ENCODE measurements around the gene ABL2. TPM values are rescaled to one million over a fixed set of nuclear protein-coding genes. Genes with fewer than 3 reads are reported as not detected.
A peak's percentile ranks its signal among the peaks of the same experiment; 100 is the strongest.

ABL2 gene
- total and polyA plus RNA-seq, 10 donors = 1.3 to 21.7 (median 16.0) TPM

GRCh38 chr1:179053486-179053885 lies 176.0 kb downstream of the ABL2 start:
- 92 to 98% (median 97%) methylated on average over 2 of the region's 2 CpGs for WGBS, 5 donors
- H3K36me3 ChIP-seq = peaks cover 0 to 61% (median 13%) of the 10 kb centered on the region in 6 donors
- TF ChIP-seq, protein P1, sequence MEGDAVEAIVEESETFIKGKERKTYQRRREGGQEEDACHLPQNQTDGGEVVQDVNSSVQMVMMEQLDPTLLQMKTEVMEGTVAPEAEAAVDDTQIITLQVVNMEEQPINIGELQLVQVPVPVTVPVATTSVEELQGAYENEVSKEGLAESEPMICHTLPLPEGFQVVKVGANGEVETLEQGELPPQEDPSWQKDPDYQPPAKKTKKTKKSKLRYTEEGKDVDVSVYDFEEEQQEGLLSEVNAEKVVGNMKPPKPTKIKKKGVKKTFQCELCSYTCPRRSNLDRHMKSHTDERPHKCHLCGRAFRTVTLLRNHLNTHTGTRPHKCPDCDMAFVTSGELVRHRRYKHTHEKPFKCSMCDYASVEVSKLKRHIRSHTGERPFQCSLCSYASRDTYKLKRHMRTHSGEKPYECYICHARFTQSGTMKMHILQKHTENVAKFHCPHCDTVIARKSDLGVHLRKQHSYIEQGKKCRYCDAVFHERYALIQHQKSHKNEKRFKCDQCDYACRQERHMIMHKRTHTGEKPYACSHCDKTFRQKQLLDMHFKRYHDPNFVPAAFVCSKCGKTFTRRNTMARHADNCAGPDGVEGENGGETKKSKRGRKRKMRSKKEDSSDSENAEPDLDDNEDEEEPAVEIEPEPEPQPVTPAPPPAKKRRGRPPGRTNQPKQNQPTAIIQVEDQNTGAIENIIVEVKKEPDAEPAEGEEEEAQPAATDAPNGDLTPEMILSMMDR (IDR thresholded peaks at IDR 0.05 in 8 of 11, conservative IDR thresholded peaks at IDR 0.05 in 3 of 11) = no peak
- TF ChIP-seq POLR2AphosphoS5 (IDR thresholded peaks at IDR 0.05) = no peak
- TF ChIP-seq POLR2A (IDR thresholded peaks at IDR 0.05) = no peak
- no peak for DNase-seq
- peaks cover 0 to 6% (median 0%) of the 10 kb centered on the region in 8 donors for H3K9me3 ChIP-seq
- H3K27me3 ChIP-seq (replicated peaks in 1 of 7) = no peaks in the 10 kb centered on the region
- H3K27ac ChIP-seq = peak overlapping the region in 1 of 8 donors; percentile 14
- no peaks in the 10 kb centered on the region for H3K4me1 ChIP-seq
- intact Hi-C loops (cut with DNase I; ENCODE audit: low total_unique reads) = no loop called here
- H3K4me3 ChIP-seq = no peak overlapping the region

DNA sequence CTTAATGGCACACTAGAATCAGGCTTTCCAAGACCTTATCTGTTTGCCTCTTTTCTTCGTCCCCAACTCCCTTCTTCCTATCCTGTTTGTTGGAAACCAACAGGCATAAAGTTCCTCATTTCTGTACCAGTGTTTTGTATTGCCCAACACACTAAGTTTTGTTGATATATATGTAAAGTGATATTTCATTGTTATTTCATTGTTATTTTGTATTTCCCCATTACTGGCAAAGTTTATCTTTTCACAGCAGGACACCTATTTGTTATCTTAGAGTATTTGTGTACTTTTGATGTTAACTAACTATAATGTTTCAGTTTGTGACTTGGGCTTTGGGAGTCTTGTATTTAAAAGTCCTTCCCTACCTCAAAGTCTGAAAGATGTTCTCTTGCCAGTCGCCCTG lies 176.7 kb downstream of the ABL2 start:
- no peak for DNase-seq
- peaks cover 0 to 6% (median 0%) of the 10 kb centered on the region in 8 donors for H3K9me3 ChIP-seq
- H3K27me3 ChIP-seq (replicated peaks in 1 of 7) = no peaks in the 10 kb centered on the region
- intact Hi-C loops (cut with DNase I; ENCODE audit: low total_unique reads) = no loop called here
- no peak overlapping the region for H3K4me3 ChIP-seq
- H3K36me3 ChIP-seq = peaks cover 0 to 61% (median 13%) of the 10 kb centered on the region in 6 donors
- TF ChIP-seq POLR2AphosphoS5 (IDR thresholded peaks at IDR 0.05) = no peak
- TF ChIP-seq, protein P1 (IDR thresholded peaks at IDR 0.05 in 8 of 11, conservative IDR thresholded peaks at IDR 0.05 in 3 of 11) = no peak
- no peak for TF ChIP-seq POLR2A (IDR thresholded peaks at IDR 0.05)
- 59 to 93% (median 85%) methylated on average over 2 of the region's 2 CpGs for WGBS, 5 donors
- peak overlapping the region in 1 of 8 donors; percentile 14 for H3K27ac ChIP-seq
- peaks cover 0 to 5% (median 3%) of the 10 kb centered on the region in 6 donors for H3K4me1 ChIP-seq

Small RNA genes lying within 50 kb of the gene (small RNA-seq; reads per million reads assigned to genes)
- gene AL512326.2 (0 reads per million in 4 donors), gene AL512326.3 (0 reads per million in 4 donors), gene EIF4A1P11 (0 to 0.23 (median 0) reads per million in 4 donors), gene RF00272 (0 reads per million in 4 donors)

Other genes starting within 250 kb of the ABL2 start
- 10 to 100 TPM; 23.6 to 38.0 (median 33.7) TPM for gene FAM20B, start 203.8 kb downstream of the ABL2 start, total RNA-seq
- gene FAM20B, start 203.8 kb downstream of the ABL2 start, polyA plus RNA-seq = 1 to 10 TPM; 5.8 to 9.3 (median 6.8) TPM
- 10 to 100 TPM; 38.5 to 51.7 (median 42.1) TPM for gene TOR3A, start 147.6 kb downstream of the ABL2 start, total RNA-seq
- gene TOR3A, start 147.6 kb downstream of the ABL2 start, polyA plus RNA-seq = 10 to 100 TPM; 27.9 to 42.2 (median 41.0) TPM
- gene SOAT1, start 64.1 kb upstream of the ABL2 start, total RNA-seq = 10 to 100 TPM; 24.7 to 47.6 (median 33.7) TPM
- gene SOAT1, start 64.1 kb upstream of the ABL2 start, polyA plus RNA-seq = 10 to 100 TPM in 1 of 3 donors, 1 to 10 TPM in 2; 5.5 to 10.3 (median 5.6) TPM
- gene AXDND1, start 136.3 kb upstream of the ABL2 start, total RNA-seq = under 1 TPM in 1 of 7 donors, not detected in 6; 0.66 TPM
- under 1 TPM; 0.19 to 0.23 (median 0.20) TPM for gene AXDND1, start 136.3 kb upstream of the ABL2 start, polyA plus RNA-seq